Trophoblast cell (in vitro differentiated cells and primary cell): Measurements from ENCODE around the gene TMEM50B.
A peak's percentile ranks its signal among the peaks of the same experiment; 100 is the strongest.

Experiments used
- DNase-seq, 2 donors: peaks; one replicate each; pipeline ENCODE4 v3.0.0-alpha.2; 2016
- H2AFZ ChIP-seq: 2 replicates; pipeline ENCODE4 v1.6.1; 2013; ENCODE audit warnings: low read length, moderate library complexity, mild to moderate bottlenecking; ENCODE audit not compliant: insufficient read depth, poor library complexity
- H2AK5ac ChIP-seq: 2 replicates; pipeline ENCODE4 v1.6.1; 2013; ENCODE audit warnings: mild to moderate bottlenecking, low read length
- H2BK120ac ChIP-seq: 2 replicates; pipeline ENCODE4 v1.6.1; 2013; ENCODE audit warnings: low read length, mild to moderate bottlenecking, moderate library complexity; ENCODE audit not compliant: insufficient read depth, poor library complexity
- H2BK12ac ChIP-seq: 2 replicates; pipeline ENCODE4 v1.6.1; 2013; ENCODE audit warnings: mild to moderate bottlenecking, low read length, moderate library complexity
- H2BK5ac ChIP-seq: 2 replicates; pipeline ENCODE4 v1.6.1; 2013; ENCODE audit warnings: low read length, low read depth, moderate library complexity, mild to moderate bottlenecking; ENCODE audit not compliant: poor library complexity
- H3K14ac ChIP-seq: 2 replicates; pipeline ENCODE4 v1.6.1; 2013; ENCODE audit warnings: mild to moderate bottlenecking, low read length
- H3K18ac ChIP-seq: 2 replicates; pipeline ENCODE4 v1.6.1; 2013; ENCODE audit warnings: mild to moderate bottlenecking, low read length
- H3K23ac ChIP-seq: 2 replicates; pipeline ENCODE4 v1.6.1; 2013; ENCODE audit warnings: low read length
- H3K27ac ChIP-seq: 2 replicates; pipeline ENCODE4 v1.5.1; 2013; ENCODE audit warnings: low read depth, mild to moderate bottlenecking, inconsistent platforms, low read length, moderate library complexity
- H3K27me3 ChIP-seq: 2 replicates; pipeline ENCODE4 v1.6.1; 2013; ENCODE audit warnings: inconsistent platforms, mild to moderate bottlenecking, low read length, moderate library complexity; ENCODE audit not compliant: insufficient read depth
- H3K36me3 ChIP-seq, 2 experiments: 1 replicate in 1 of 2; 2 replicates in 1 of 2; pipeline ENCODE4 v1.6.1; 2013; ENCODE audit warnings: low read length in 2 of 2, mild to moderate bottlenecking in 2 of 2, moderate library complexity in 1 of 2; ENCODE audit not compliant: insufficient read depth in 2 of 2, control insufficient read depth in 1 of 2
- H3K4ac ChIP-seq: 2 replicates; pipeline ENCODE4 v1.6.1; 2013; ENCODE audit warnings: low read depth, mild to moderate bottlenecking, low read length, moderate library complexity
- H3K4me1 ChIP-seq, 2 experiments: 1 replicate in 1 of 2; 2 replicates in 1 of 2; pipeline ENCODE4 v1.6.1; 2013; ENCODE audit warnings: low read length in 2 of 2, mild to moderate bottlenecking in 2 of 2, moderate library complexity in 1 of 2; ENCODE audit not compliant: insufficient read depth in 2 of 2, control insufficient read depth in 1 of 2
- H3K4me2 ChIP-seq: 2 replicates; pipeline ENCODE4 v1.6.1; 2013; ENCODE audit warnings: inconsistent platforms, mild to moderate bottlenecking, low read length, moderate library complexity
- H3K4me3 ChIP-seq: 2 replicates; pipeline ENCODE4 v1.5.1; 2013; ENCODE audit warnings: mild to moderate bottlenecking, low read depth, low read length, inconsistent platforms
- H3K79me1 ChIP-seq: one replicate; pipeline ENCODE4 v1.6.1; 2013; ENCODE audit warnings: low read length
- H3K79me2 ChIP-seq: 2 replicates; pipeline ENCODE4 v1.6.1; 2013; ENCODE audit warnings: low read length, mild to moderate bottlenecking; ENCODE audit not compliant: control insufficient read depth, insufficient read depth, poor library complexity
- H3K9ac ChIP-seq: 2 replicates; pipeline ENCODE4 v1.6.1; 2013; ENCODE audit warnings: mild to moderate bottlenecking, low read length
- H3K9me3 ChIP-seq: 2 replicates; pipeline ENCODE4 v1.6.1; 2013; ENCODE audit warnings: low read depth, mild to moderate bottlenecking, control low read depth, inconsistent platforms, low read length; ENCODE audit not compliant: insufficient read depth
- H4K12ac ChIP-seq: 2 replicates; pipeline ENCODE4 v1.6.1; 2013; ENCODE audit warnings: low read depth, mild to moderate bottlenecking, low read length, moderate library complexity
- H4K8ac ChIP-seq: 2 replicates; pipeline ENCODE4 v1.6.1; 2013; ENCODE audit warnings: low read depth, mild to moderate bottlenecking, low read length, moderate library complexity
- H4K91ac ChIP-seq: one replicate; pipeline ENCODE4 v1.6.1; 2013; ENCODE audit warnings: low read depth, mild to moderate bottlenecking, low read length, moderate library complexity
- WGBS: extraction: QIAGEN DNeasy Blood & Tissue Kit; methylation state at CpG from one replicate; pipeline ENCODE4 v1.1.7; 2013; ENCODE audit warnings: missing lambda C conversion rate; ENCODE audit not compliant: insufficient read length, insufficient coverage; ENCODE audit errors: extremely low coverage; 5-methylcytosine and 5-hydroxymethylcytosine counted together

TMEM50B gene

DNA sequence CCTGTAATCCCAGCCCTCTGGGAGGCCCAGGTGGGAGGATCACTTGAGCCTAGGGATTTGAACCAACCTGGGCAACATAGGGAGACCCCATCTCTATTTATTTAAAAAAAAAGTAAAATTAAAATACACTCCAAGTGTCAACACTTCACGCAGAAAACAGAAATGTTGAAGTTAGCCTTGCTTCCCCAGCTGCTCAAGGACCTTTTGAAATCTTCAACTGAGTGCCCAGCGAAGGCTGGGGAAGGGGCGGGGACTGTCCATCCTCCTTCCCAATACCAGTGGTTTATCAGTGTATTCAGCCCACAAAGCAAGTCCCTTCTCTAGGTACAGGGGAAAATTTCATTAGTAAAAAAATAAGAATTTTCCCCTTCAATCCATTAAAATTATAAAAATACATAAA is 14.0 kb upstream of the TMEM50B start:
- no CpG with 5 or more reads among the region's 3 CpGs for WGBS
- Histone ChIP-seq H2BK5ac (no peak overlapping the region), H3K36me3 (no peaks in the 10 kb centered on the region), H3K27me3 (no peaks in the 10 kb centered on the region), H3K9ac (no peak overlapping the region), H2BK12ac (no peak overlapping the region), H3K27ac (no peak overlapping the region), H3K79me1 (peaks cover 2% of the 10 kb centered on the region), H3K9me3 (no peaks in the 10 kb centered on the region), H2BK120ac (no peak overlapping the region), H3K23ac (no peak overlapping the region), H3K4me2 (no peak overlapping the region), H3K4me3 (no peak overlapping the region), H3K4me1 (peaks cover 0 to 3% of the 10 kb centered on the region in 2 experiments), H4K12ac (no peak overlapping the region), H3K14ac (no peak overlapping the region), H3K18ac (no peak overlapping the region), H3K79me2 (no peaks in the 10 kb centered on the region), H2AK5ac (no peak overlapping the region), H4K8ac (no peak overlapping the region), H3K4ac (no peak overlapping the region), H2AFZ (no peak overlapping the region), H4K91ac (no peak overlapping the region)
- no peak for DNase-seq

DNA sequence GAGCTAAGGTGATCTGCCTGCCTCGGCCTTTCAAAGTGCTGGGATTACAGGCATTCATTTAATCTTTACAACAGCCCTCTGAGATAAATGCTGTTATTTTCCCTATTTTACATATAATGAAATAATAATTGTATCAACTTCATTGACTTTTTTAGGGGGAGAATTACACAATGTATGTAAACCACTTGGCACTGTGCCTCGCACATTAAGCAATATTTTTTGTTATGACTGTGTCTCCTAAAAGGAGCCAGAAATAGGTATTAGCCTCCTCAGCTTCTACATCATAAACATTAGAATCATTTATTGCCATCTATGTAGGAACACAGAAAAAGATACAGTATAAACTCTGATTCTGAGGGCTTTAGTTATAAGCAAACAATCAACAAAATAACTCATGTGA is 12.8 kb upstream of the TMEM50B start:
- no peak overlapping the region for H3K18ac ChIP-seq
- no peak overlapping the region for H3K14ac ChIP-seq
- no peak overlapping the region for H2BK12ac ChIP-seq
- H3K9me3 ChIP-seq, result no peaks in the 10 kb centered on the region
- H3K9ac ChIP-seq, result no peak overlapping the region
- H3K79me2 ChIP-seq, result no peaks in the 10 kb centered on the region
- no peak overlapping the region for H4K91ac ChIP-seq
- H3K4me3 ChIP-seq, result no peak overlapping the region
- H2BK5ac ChIP-seq, result no peak overlapping the region
- no peak overlapping the region for H3K27ac ChIP-seq
- no peak overlapping the region for H4K12ac ChIP-seq
- H3K79me1 ChIP-seq, result peaks cover 2% of the 10 kb centered on the region
- peaks cover 0 to 3% of the 10 kb centered on the region in 2 experiments for H3K4me1 ChIP-seq
- H4K8ac ChIP-seq, result no peak overlapping the region
- no peak overlapping the region for H2BK120ac ChIP-seq
- no peaks in the 10 kb centered on the region for H3K36me3 ChIP-seq
- no peak for DNase-seq
- H3K27me3 ChIP-seq, result no peaks in the 10 kb centered on the region
- H2AK5ac ChIP-seq, result no peak overlapping the region
- H3K4me2 ChIP-seq, result no peak overlapping the region
- no CpG with 5 or more reads among the region's 2 CpGs for WGBS
- no peak overlapping the region for H3K23ac ChIP-seq
- no peak overlapping the region for H3K4ac ChIP-seq
- no peak overlapping the region for H2AFZ ChIP-seq

DNA sequence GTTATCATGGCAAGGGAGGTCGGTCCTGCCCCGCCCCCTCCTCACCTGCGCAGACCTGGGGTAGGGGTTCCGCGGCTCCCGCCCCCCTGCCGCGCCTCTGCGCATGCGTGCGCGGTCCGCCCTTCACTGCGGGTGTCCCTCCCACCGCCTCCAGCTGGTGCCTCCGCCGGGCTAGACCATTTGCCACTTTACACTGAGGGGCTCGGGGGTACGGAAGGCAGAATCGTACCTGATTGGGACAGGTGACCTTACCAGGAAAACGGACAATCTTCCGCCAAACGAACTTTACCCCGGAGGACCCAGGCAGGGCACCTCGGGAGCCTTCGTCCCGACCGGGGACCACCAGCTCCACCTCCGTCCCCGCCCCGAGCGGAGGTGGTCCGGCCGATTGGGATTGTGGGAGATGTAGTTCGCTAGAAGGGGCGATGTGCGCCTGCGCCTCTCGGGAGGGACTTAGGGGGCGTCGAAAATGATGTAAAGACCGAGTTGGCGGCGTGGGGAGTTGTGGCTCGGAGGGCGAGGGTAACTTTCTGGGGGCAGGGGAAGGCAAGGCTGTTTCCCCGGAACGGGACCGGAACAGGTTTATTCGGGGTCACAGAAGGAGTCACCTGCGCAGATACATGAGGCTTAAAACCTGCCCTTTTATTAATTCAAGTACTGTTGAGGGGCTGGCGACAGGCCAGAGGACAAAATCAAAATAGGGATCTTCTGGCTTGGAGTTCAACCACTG is 11.8 kb upstream of the TMEM50B start, which contains the start of gene DNAJC28:
DNAJC28 (minus strand) TSS at position 344 of the 730 bp plus-strand sequence. CDS start 2,323 bp downstream, outside the sequence.
- Histone ChIP-seq H3K4ac (no peak within 1 kb of the TSS), H3K18ac (peak within 1 kb of the TSS; percentile 62), H2AFZ (peak within 1 kb of the TSS; percentile 89), H4K12ac (peak within 1 kb of the TSS; percentile 14), H3K79me2 (no peaks in the 10 kb centered on the region), H3K27me3 (no peaks in the 10 kb centered on the region), H2AK5ac (no peak within 1 kb of the TSS), H3K14ac (no peak within 1 kb of the TSS), H2BK12ac (no peak within 1 kb of the TSS), H3K9ac (peak within 1 kb of the TSS; percentile 91), H3K36me3 (no peaks in the 10 kb centered on the region), H3K9me3 (no peaks in the 10 kb centered on the region), H3K23ac (no peak within 1 kb of the TSS), H3K4me2 (peak within 1 kb of the TSS; percentile 85), H3K27ac (peak within 1 kb of the TSS; percentile 56), H4K91ac (peak within 1 kb of the TSS; percentile 40), H3K79me1 (peaks cover 2% of the 10 kb centered on the region), H3K4me3 (peak within 1 kb of the TSS; percentile 92), H2BK5ac (peak within 1 kb of the TSS; percentile 76), H3K4me1 (peaks cover 0 to 3% of the 10 kb centered on the region in 2 experiments), H4K8ac (peak within 1 kb of the TSS; percentile 87), H2BK120ac (no peak within 1 kb of the TSS)
- WGBS, result no CpG with 5 or more reads among the region's 52 CpGs
- peak; percentile 85 to 95 for DNase-seq

DNA sequence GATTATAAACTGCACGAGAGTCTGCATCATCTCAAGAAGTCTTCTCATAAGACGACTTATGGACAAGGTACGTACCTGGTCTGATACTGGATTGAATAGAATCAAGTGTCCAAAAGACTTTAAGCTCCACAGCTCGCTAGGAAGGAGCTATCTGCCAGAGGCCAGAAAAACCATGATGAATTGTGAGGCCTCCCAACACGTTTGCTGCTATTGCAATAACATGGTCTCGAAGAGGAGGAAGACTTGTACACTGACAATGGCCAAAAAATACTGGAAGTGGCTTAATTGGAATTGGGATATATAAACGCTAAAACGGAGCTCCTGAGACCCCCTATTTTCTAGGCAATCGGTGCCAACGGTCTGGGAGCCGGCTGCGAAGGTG is 11.2 kb upstream of the TMEM50B start:
- no peak overlapping the region for H3K4ac ChIP-seq
- H3K27ac ChIP-seq, result no peak overlapping the region
- H3K9me3 ChIP-seq, result no peaks in the 10 kb centered on the region
- peaks cover 2% of the 10 kb centered on the region for H3K79me1 ChIP-seq
- no peak overlapping the region for H3K23ac ChIP-seq
- H4K91ac ChIP-seq, result no peak overlapping the region
- H2BK5ac ChIP-seq, result no peak overlapping the region
- no peak overlapping the region for H4K12ac ChIP-seq
- H3K27me3 ChIP-seq, result no peaks in the 10 kb centered on the region
- H3K9ac ChIP-seq, result no peak overlapping the region
- peaks cover 0 to 3% of the 10 kb centered on the region in 2 experiments for H3K4me1 ChIP-seq
- H3K36me3 ChIP-seq, result no peaks in the 10 kb centered on the region
- no peak overlapping the region for H2BK120ac ChIP-seq
- no peak overlapping the region for H2BK12ac ChIP-seq
- peak in 1 of 2 donors; percentile 31 for DNase-seq
- H3K4me3 ChIP-seq, result peak overlapping the region; percentile 92
- H3K79me2 ChIP-seq, result no peaks in the 10 kb centered on the region
- peak overlapping the region; percentile 40 for H4K8ac ChIP-seq
- H2AK5ac ChIP-seq, result no peak overlapping the region
- WGBS, result no CpG with 5 or more reads among the region's 12 CpGs
- H3K14ac ChIP-seq, result no peak overlapping the region
- peak overlapping the region; percentile 37 for H2AFZ ChIP-seq
- H3K4me2 ChIP-seq, result peak overlapping the region; percentile 85
- H3K18ac ChIP-seq, result no peak overlapping the region
